ENCODE results near the gene SLC2A13. TPM values are rescaled to one million over a fixed set of nuclear protein-coding genes. Genes with fewer than 3 reads are reported as not detected.

SLC2A13 gene
- total RNA-seq, 1 donor from 2014 or later = 17.4 TPM

- Histone ChIP-seq H3K27me3 (no peaks in the 10 kb centered on the region), H3K4me3 (no peak overlapping the region), H3K27ac (no peak overlapping the region), H3K36me3 (no peaks in the 10 kb centered on the region), H3K4me1 (no peaks in the 10 kb centered on the region), H3K9me3 (no peaks in the 10 kb centered on the region)
- TF ChIP-seq POLR2AphosphoS5 (IDR thresholded peaks at IDR 0.05; ENCODE audit: insufficient read depth in 1 of 2, low read depth in 1 of 2) (no peak), POLR2A (IDR thresholded peaks at IDR 0.05) (no peak)
- intact Hi-C loops (cut with DNase I) = no loop called here
- no peak for DNase-seq (ENCODE audit: extremely low spot score in 2 of 2)
Measured at GRCh38 chr12:40028296-40028695, 77.6 kb downstream of the SLC2A13 start.

GRCh38 chr12:40022850-40023249, 83.0 kb downstream of the SLC2A13 start:
- no peaks in the 10 kb centered on the region for H3K4me1 ChIP-seq
- intact Hi-C loops (cut with DNase I) = no loop called here
- TF ChIP-seq CTCF (IDR thresholded peaks at IDR 0.05) (no peak), POLR2A (IDR thresholded peaks at IDR 0.05) (no peak), POLR2AphosphoS5 (IDR thresholded peaks at IDR 0.05; ENCODE audit: insufficient read depth in 1 of 2, low read depth in 1 of 2) (no peak)
- no peaks in the 10 kb centered on the region for H3K9me3 ChIP-seq
- H3K27ac ChIP-seq = no peak overlapping the region
- no peak overlapping the region for H3K4me3 ChIP-seq
- no peak for DNase-seq (ENCODE audit: extremely low spot score in 2 of 2)
- no peaks in the 10 kb centered on the region for H3K36me3 ChIP-seq
- H3K27me3 ChIP-seq = no peaks in the 10 kb centered on the region

- Histone ChIP-seq H3K9me3 (no peaks in the 10 kb centered on the region), H3K27me3 (no peaks in the 10 kb centered on the region), H3K27ac (no peak overlapping the region), H3K4me1 (no peaks in the 10 kb centered on the region), H3K36me3 (no peaks in the 10 kb centered on the region), H3K4me3 (no peak overlapping the region)
- intact Hi-C loops (cut with DNase I) = no loop called here
- no peak for TF ChIP-seq POLR2AphosphoS5 (IDR thresholded peaks at IDR 0.05; ENCODE audit: insufficient read depth in 1 of 2, low read depth in 1 of 2)
- no peak for TF ChIP-seq POLR2A (IDR thresholded peaks at IDR 0.05)
- DNase-seq (ENCODE audit: extremely low spot score in 2 of 2) = no peak
Measured at GRCh38 chr12:40020261-40020691, 85.6 kb downstream of the SLC2A13 start.

- Histone ChIP-seq H3K4me1 (no peaks in the 10 kb centered on the region), H3K9me3 (no peaks in the 10 kb centered on the region), H3K27ac (no peak overlapping the region), H3K36me3 (no peaks in the 10 kb centered on the region), H3K27me3 (no peaks in the 10 kb centered on the region), H3K4me3 (no peak overlapping the region)
- intact Hi-C loops (cut with DNase I) = no loop called here
- no peak for TF ChIP-seq CTCF (IDR thresholded peaks at IDR 0.05)
- TF ChIP-seq POLR2A (IDR thresholded peaks at IDR 0.05) = no peak
- TF ChIP-seq POLR2AphosphoS5 (IDR thresholded peaks at IDR 0.05; ENCODE audit: insufficient read depth in 1 of 2, low read depth in 1 of 2) = no peak
- no peak for DNase-seq (ENCODE audit: extremely low spot score in 2 of 2)
Measured at GRCh38 chr12:40017488-40017887, 88.4 kb downstream of the SLC2A13 start.

GRCh38 chr12:40016980-40017379, 88.9 kb downstream of the SLC2A13 start:
- intact Hi-C loops (cut with DNase I) = no loop called here
- no peaks in the 10 kb centered on the region for H3K27me3 ChIP-seq

More at GRCh38 chr12:40016980-40017379, 88.9 kb downstream of the SLC2A13 start:
- Histone ChIP-seq H3K9me3 (no peaks in the 10 kb centered on the region), H3K4me3 (no peak overlapping the region), H3K4me1 (no peaks in the 10 kb centered on the region), H3K36me3 (no peaks in the 10 kb centered on the region), H3K27ac (no peak overlapping the region)
- TF ChIP-seq POLR2AphosphoS5 (IDR thresholded peaks at IDR 0.05; ENCODE audit: insufficient read depth in 1 of 2, low read depth in 1 of 2) = no peak
- no peak for TF ChIP-seq CTCF (IDR thresholded peaks at IDR 0.05)
- TF ChIP-seq POLR2A (IDR thresholded peaks at IDR 0.05) = no peak
- no peak for DNase-seq (ENCODE audit: extremely low spot score in 2 of 2)

All from vagina (tissue), 2 donors.